ENCODE results near the gene FGR. TPM values are rescaled to one million over a fixed set of nuclear protein-coding genes. Genes with fewer than 3 reads are reported as not detected.
A peak's percentile ranks its signal among the peaks of the same experiment; 100 is the strongest.

The FGR gene
- total and polyA plus RNA-seq, 8 donors, result 0.51 to 6.8 (median 3.1) TPM

DNA sequence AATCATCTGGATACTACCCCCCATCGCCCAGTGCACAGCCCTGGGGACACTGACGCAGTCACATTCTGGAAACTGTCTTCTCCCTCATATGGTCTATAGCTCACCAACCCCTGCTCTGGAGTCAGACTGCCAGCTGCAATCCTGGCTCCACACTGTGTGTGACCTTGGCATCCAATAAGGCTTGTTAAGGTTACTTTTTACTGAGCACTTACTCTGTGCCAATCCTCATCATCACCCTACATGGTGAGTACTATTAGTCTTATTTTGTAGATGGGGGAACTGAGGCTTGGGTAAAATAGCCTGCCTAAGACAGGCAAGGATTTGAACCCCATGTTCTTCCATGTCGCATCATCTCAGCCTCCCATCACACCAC is 65.9 kb downstream of the FGR start:
- 66 to 70% methylated on average over 3 of the region's 3 CpGs for WGBS, 2 donors
- no peaks in the 10 kb centered on the region for H3K36me3 ChIP-seq
- FAIRE-seq, result no peak
- DNase-seq, result peak in 2 of 6 donors; percentile 44 to 59
- no peaks in the 10 kb centered on the region for H3K9me3 ChIP-seq
- ATAC-seq, result peak in 3 of 4 donors; percentile 0 to 11 (median 9)
- H3K4me3 ChIP-seq, result peak overlapping the region in 1 of 4 donors; percentile 35
- H3K27me3 ChIP-seq, result no peaks in the 10 kb centered on the region
- peak overlapping the region; percentile 71 to 85 (median 77) for H3K27ac ChIP-seq
- intact Hi-C loops (cut with DNase I), result no loop called here
- TF ChIP-seq, protein P1, sequence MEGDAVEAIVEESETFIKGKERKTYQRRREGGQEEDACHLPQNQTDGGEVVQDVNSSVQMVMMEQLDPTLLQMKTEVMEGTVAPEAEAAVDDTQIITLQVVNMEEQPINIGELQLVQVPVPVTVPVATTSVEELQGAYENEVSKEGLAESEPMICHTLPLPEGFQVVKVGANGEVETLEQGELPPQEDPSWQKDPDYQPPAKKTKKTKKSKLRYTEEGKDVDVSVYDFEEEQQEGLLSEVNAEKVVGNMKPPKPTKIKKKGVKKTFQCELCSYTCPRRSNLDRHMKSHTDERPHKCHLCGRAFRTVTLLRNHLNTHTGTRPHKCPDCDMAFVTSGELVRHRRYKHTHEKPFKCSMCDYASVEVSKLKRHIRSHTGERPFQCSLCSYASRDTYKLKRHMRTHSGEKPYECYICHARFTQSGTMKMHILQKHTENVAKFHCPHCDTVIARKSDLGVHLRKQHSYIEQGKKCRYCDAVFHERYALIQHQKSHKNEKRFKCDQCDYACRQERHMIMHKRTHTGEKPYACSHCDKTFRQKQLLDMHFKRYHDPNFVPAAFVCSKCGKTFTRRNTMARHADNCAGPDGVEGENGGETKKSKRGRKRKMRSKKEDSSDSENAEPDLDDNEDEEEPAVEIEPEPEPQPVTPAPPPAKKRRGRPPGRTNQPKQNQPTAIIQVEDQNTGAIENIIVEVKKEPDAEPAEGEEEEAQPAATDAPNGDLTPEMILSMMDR (IDR thresholded peaks at IDR 0.05), result no peak
- H3K4me1 ChIP-seq, result peaks cover 58 to 73% (median 72%) of the 10 kb centered on the region in 3 donors

DNA sequence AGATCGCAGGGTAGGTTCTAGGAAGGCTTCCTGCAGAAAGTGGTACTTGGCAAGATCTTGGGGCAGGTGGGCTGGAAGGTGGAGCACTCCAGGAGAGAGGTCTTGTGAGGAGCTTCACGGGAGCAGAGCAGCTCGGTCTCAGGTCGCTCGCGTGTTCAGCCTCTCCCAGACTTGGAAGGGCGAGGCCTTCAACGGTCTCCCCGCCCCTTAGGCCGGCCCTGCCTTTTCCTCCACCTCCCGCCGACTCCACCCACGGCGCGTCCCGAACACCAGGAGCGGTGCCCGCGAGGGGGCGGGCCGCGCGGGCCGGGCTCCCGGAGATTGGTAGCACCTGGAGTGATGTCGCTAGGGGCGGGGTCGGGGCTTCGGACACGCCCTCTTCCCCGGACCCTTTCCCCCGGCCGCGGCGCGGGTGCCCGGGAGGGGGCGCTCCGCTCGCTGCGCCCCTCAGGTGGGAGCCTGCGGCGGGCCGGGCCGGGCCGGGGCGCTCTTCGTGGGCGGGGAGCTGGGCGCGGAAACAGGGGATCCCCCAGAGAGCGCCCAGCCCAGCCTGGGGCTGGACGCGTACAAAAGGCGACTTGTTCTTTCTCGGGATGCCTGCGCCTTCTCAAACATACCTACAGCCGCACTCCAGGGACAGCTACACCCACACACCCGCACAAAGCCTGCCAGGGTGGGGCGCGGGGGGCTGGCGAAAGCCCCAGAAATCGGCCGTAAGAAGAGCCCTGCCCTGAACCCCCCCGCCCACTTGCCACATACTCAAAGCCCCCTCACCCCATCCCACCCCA is 66.5 kb downstream of the FGR start:
- no peaks in the 10 kb centered on the region for H3K9me3 ChIP-seq
- peak; percentile 96 to 99 (median 98) for DNase-seq
- intact Hi-C loops (cut with DNase I), result no loop called here
- peaks cover 56 to 73% (median 68%) of the 10 kb centered on the region in 3 donors for H3K4me1 ChIP-seq
- FAIRE-seq, result no peak
- peak overlapping the region; percentile 71 to 85 (median 77) for H3K27ac ChIP-seq
- no peaks in the 10 kb centered on the region for H3K36me3 ChIP-seq
- H3K4me3 ChIP-seq, result peak overlapping the region in 2 of 4 donors; percentile 15 to 35
- WGBS, 2 donors, result 2% methylated on average over 54 to 65 of the region's 65 CpGs
- TF ChIP-seq, protein P1 (IDR thresholded peaks at IDR 0.05), result peak; percentile 76 to 84 (median 80)
- H3K27me3 ChIP-seq, result no peaks in the 10 kb centered on the region
- ATAC-seq, result peak; percentile 74 to 84 (median 80)

DNA sequence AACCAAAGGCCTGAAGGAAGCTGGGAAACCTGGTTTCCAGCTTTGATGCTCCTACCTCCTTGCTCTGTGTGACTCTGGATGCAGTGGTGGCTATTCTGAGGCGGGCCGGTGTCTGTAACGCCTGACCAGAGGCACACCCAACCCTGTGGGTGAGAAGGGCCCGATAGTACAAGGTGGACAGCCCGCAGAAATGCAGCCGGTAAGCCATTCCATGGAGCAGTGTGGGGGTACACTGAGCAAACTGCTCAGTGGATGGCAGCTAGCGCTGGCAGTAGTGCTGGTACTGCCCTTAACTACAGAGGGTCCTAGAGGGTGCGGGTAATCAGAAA is 67.0 kb downstream of the FGR start:
- 62 to 71% methylated on average over 8 of the region's 8 CpGs for WGBS, 2 donors
- intact Hi-C loops (cut with DNase I), result no loop called here
- Histone ChIP-seq H3K4me1 (peaks cover 55 to 73% (median 69%) of the 10 kb centered on the region in 3 donors), H3K27ac (peak overlapping the region; percentile 3 to 85 (median 52)), H3K36me3 (no peaks in the 10 kb centered on the region), H3K27me3 (no peaks in the 10 kb centered on the region), H3K4me3 (no peak overlapping the region), H3K9me3 (no peaks in the 10 kb centered on the region)
- FAIRE-seq (no peak), DNase-seq (peak in 1 of 6 donors; percentile 39), ATAC-seq (no peak)
- TF ChIP-seq, protein P1 (IDR thresholded peaks at IDR 0.05), result no peak

DNA sequence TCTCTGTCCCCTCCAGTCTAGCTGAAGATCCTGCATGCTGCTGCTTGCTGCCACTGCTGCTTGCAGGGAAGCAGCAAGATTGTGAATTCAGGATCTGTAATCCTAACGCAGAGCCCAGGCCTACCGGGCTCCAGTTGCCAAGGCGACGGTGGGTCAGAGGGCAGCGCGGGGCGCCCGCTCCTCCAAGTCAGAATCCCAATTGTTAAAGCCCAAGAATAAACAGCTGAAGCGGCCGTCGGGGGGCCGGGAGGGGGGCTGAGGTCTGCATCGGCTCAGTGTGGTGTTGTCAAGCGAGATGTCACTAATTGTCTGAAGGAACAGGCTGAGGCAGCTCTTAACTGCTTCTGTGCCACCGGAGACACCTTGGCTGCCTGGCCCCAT is 67.8 kb downstream of the FGR start:
- H3K4me3 ChIP-seq, result no peak overlapping the region
- H3K9me3 ChIP-seq, result no peaks in the 10 kb centered on the region
- FAIRE-seq, result no peak
- DNase-seq, result no peak
- peaks cover 53 to 73% (median 62%) of the 10 kb centered on the region in 3 donors for H3K4me1 ChIP-seq
- no peak for ATAC-seq
- H3K27ac ChIP-seq, result no peak overlapping the region
- intact Hi-C loops (cut with DNase I), result no loop called here
- WGBS, 2 donors, result 79 to 82% methylated on average over 15 of the region's 15 CpGs
- no peaks in the 10 kb centered on the region for H3K27me3 ChIP-seq
- H3K36me3 ChIP-seq, result no peaks in the 10 kb centered on the region
- TF ChIP-seq, protein P1 (IDR thresholded peaks at IDR 0.05), result no peak

Measured in pancreas (tissue), 10 donors.